NCI-H510A (cell line): ENCODE data around the gene CPNE5.

ENCODE experiments used
- DNase-seq: peaks from one replicate; lab custom pipeline; 2025; lab: John Stamatoyannopoulos, UW

The CPNE5 gene

DNA sequence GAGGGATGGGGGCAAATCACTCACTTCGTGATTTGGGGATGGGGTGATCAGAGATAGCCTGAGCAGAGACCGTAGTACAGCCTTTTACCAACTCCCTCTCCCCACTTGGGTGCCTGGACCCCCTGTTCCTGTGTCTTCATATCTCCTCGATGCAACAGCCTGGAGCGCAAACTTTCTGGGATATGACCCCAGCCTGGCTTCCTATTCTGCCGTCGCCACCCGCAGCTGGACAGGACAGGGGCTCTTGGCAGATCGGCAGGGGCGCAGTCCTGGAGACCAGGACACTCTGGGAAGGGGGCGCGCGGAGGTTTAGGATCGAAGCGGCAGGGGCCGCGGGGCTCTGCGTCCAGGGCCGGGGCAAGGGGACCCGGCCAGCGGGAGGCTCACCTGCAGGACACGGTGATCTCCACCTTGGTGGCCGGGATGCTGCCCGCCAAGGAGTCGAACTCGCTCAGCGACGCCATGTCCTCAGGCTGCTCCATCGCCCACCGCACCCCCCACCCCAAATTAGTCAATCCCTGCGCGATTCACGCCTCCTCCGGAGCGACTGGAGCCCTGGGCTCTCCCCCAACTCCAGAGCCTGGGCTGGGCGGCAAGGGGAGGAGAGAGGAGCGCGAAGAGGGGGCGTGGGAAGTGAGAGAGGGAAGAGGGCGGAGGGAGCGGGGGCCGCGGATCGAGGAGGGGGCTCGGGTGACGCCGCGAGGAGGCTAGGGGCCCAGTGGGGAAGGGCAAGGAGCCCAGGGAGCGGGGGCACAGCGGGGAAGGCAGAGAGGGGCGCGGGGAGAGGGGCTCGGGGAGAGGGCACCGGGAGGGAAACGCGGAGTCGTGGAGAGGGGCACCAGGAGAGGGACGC lies at the start of gene CPNE5:
TSS of gene CPNE5 (minus strand) at position 549 of the 853 bp plus-strand sequence. CDS start at position 482, 67 bp downstream.
- DNase-seq, result no peak

DNA sequence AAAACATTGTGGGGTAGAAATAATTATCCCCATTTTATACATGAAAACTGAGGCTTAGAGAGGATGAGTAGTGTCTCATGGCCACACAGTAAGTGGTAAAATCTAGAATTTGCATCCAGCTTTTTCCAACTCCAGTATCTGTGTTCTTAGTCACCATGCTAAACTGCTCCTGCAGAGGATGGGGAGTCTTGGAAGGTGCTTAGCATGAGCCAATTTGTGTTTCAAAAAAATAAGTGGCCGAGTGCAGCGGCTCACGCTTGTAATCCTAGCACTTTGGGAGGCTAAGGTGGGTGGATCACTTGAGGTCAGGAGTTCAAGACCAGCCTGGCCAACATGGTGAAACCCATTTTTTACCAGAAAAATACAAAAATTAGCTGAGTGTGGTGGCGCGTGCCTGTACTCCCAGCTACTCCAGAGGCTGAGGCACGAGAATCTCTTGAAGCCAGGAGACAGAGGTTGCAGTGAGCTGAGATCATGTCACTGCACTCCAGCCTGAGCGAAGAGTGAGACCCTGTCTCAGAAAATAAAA lies 48.9 kb upstream of the CPNE5 start:
- no peak for DNase-seq

DNA sequence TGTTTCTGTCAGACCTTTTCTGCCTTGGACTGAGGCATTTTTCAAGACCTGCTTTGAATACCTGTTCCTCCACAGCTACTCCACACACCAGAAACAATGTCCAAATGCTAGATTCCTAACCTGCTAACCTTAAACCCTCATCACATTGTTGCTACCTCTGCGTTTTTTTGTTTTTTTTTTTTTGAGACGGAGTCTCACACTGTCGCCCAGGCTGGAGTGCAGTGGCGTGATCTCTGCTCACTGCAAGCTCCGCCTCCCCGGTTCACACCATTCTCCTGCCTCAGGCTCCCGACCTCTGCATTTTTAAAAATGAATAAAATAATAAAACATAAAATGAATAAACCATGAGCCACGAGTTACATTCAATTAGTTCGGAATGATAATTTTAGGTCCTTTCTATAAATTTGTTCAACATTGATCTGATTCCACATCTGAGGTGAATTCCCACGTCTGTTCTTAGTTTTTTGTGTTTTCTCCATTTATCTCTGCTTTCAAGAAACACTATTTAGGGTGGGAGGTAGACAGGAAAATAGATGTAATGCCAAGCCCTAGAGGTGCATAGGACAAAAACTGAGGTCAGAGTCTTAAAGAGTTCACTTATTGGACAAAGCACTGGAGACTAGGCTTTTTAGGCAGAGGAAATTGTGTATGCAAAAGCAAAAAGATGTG lies 47.8 kb upstream of the CPNE5 start:
- DNase-seq, result no peak

DNA sequence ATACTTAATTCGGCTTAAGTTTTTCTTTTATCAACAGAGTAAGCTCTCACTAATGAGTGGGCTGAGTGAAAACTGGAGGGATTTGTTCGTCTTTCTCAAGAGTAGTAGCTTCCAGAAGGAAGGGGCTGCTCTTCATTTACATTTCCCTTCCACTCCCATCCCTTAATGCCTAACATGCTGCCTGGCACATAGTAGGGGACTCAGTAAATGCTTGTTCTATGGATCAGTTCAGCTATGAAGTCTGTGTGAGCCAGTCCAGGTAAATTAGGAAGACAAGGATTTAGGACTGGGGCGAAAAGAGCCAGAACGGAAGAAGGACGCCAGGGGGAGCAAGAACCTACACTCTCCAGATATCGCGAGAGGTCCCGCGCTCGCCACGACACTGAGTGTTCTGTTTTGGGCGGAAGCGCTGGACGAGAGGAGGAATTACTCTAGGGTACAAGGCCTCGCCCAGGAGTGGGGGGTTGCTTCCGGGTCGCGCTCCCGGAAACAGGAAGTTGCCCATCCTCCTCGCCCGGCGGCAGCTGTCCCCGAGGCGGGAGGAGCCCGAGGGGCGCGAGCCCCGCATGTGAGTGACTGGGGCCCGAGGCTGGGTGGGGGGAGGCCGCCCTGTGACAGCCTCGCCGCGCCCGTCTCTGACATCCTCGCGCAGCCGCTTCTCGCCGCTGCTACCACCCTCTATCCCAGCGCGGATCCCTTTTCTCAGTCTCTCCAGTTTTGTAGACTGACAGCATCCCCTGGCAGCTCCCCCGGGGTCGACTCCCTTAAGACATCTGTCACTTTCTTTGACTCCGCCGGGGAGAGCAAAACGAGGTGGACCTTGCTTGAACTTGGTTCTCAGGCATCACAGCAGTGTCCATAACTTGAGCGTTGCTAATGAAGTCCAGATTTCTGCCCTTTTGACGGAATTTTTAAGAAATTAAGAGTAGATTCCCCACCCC lies 46.5 kb upstream of the CPNE5 start, which contains the start of gene C6orf89:
TSS of gene C6orf89 (plus strand) at position 492 of the 941 bp plus-strand sequence. CDS start 13,493 bp downstream, outside the sequence.
- DNase-seq, result peak; percentile 98

DNA sequence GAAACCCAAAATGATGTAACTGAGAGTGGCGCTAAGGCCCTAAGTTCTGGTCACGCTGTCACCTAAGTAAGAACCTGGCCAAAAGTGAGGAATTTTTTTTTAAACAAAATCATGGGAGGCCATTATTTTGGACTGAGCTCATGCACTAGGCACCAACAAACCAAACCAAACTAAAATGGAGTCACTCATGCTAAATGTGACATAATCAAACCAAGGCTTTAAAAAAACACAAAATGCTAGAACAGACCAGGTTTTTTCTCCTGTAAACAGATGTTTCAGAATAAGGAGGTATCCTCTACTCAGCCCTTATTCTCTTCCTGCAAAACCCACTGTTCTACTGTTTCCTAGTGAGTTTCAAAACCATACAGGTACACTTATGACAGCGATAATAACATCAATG lies 45.4 kb upstream of the CPNE5 start:
- DNase-seq, result no peak

DNA sequence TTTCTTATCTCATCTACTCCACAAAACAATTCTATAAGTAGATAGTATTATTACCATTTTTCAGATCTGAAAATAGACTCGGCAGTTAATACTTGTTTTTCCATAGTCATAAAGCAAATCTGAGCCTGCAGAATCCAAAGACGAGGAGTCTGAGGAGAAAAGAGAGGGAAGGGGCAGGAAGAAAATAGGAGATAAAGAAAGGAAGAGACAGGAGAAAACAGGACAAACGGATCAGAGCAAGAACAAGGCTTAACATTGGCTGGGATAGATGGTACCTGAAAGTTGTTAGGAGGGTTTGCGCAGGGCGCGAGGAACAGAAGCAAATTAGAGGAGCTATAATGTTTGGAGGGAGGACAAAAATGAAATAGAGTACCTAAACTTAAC lies 36.0 kb upstream of the CPNE5 start:
- no peak for DNase-seq

DNA sequence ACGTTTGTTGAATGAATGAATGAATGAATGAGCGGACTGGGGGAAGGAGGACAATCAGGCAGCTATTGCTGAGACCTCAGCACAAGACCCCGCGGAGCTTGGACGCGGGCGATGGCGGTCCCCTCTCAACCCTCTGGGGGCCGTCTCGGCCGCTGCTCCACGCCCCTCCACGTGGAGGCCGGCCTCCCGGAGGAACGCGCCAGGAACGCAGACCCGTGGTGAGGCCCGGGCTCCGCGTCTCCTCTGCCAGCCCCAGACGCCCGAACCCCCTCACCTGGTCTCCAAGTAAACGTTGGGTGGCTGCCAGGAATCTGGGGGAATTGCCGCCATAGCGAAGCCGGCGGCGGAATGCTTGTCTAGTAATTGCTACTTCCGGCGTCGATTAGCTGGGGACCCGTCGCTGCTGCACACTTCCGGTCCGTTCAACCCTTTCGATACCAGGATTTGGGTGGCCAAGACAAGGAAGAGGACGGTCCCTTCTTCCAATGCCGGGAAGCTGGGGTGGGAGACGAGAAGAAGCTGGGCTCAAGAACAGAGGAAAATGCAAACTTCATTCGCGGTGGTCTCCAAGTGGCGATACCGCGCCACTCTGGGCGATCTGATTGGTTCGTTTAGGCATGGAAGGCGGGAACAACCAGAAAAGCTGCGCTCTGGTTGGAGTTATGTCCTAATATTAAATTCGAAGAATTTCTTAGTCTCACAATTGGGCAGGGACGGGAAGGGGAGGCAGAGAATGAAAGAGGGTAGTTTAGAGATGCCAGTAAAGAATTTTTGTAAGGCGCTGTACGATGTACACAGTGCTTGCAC lies 35.4 kb upstream of the CPNE5 start, which contains the start of gene PPIL1:
TSS of gene PPIL1 (minus strand) at position 361 of the 807 bp plus-strand sequence. CDS start at position 330, 31 bp downstream.
- DNase-seq, result peak; percentile 94

DNA sequence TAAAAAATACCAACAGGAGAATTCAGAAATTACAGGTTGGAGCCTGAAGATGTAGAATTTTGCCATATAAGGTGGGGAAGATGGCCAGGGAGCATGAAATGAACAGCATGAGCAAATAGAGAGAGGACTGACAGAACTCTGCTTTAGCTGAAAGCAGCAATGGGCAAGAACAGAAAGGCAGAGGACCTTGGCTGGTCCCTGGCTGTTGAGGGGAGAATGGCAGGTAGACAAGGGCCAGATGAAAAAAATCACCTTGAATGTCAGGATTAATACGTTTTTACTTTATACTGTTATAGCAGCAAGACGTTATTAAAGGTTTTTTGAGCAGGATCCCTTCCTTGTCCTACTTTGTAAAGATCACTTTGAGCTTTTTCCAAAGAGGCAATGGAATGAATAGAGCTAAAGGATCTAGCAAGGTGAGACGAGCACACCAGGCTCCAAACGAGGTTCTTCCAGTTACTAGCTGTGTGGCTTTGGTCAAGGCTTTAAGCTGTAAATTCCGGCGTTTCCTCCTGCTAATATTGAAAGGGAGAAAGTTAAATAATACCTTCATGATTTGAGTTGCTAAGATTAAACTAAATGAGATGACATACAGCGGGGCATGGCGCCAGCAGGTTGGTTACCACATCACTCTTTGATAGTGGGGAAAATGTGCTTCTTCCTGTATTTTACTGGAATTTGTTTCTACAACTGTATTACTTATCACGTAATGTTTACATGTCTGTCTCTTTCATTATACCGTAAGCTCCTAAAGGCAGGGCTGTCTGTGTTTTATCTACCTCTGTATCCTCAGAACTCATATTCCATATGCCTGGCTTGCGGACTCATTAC lies 34.6 kb upstream of the CPNE5 start:
- peak; percentile 31 for DNase-seq

DNA sequence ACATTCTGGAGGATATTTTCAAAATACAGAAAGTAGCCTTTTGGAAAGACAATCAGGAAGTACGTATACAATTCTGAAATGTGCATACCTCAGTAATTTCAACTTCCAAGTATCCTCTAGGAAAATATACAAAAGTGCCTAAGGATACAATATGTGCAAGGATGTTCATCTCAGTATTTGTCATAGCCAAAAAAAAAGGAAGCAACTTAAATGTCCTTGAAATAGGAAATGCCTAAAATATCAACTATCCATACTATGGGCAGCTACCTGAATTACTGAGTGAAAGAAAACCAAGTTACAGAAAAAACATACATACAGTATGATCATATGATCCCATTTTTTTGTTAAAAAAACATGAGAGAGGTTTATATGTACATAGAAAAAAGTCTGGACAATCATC lies 33.9 kb upstream of the CPNE5 start:
- no peak for DNase-seq

DNA sequence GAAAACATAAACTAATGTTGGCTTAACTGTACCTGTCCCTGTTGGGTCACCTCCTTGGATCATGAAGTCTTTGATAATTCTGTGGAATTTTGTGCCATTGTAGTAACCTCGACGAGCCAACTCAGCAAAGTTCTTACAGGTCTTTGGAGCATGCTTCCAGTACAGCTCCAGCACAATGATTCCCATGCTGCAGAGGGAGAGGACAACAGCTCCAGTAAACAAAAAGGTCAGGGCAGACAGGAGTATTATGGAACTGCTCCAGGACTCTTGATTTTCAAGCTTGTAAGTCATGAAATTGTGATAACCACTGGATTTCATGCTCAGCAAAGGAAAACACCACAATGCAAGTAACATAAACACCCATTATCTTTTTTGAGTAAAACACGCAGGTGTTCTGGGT lies 32.4 kb upstream of the CPNE5 start:
- DNase-seq, result no peak

DNA sequence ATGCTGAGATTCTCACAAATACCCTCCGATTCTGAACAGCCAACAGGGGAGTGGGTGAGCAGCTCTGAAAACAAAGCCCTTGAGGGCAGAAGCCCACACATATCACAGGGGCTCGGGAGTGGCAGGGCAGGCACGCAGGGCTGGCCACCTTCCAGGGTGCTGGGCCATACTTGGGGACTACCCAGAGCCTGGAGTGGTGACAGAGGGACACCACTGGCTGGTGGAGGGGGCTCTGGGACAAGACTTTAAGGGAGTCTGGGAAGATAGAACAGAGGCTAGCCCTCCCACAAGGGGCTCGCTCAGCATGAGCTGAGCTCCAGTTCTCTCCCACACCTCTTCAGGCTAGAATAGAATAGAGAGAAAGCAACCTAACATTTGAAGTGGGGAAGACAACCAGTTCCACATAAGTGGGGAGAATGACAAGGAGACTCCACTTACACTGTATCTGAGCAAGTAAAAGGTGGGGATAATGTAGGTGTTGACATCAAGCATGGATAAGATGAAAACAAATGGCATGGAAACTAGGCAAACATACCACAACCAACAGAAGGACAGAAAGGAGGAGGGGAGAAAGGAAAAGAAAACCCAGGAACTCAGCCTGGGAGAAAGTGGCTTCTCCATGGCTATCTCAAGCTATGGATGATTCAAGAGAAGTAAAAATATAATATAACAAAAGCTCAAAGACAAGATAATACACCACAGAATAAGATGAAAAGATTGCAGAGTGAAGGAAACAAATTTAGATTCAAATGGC lies 28.4 kb upstream of the CPNE5 start:
- no peak for DNase-seq

DNA sequence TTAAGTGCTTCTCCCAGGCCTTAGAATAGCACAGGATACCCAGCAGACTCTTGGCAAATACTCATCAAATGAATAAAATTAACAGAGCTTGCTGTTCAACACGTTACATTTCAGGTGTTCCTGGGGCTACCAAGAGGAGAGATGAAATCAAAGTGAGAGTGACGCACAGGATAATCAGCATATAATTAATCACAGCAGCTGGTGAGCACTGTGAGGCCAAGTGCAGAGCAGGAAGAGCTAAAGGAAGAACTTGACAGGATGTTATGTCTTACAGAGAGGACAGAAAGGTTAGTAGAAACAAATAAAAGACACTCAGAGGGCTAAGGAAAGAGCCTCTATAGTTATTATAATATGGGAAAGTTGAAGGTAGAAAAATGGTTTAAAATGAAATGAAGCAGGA lies 26.6 kb upstream of the CPNE5 start:
- no peak for DNase-seq

DNA sequence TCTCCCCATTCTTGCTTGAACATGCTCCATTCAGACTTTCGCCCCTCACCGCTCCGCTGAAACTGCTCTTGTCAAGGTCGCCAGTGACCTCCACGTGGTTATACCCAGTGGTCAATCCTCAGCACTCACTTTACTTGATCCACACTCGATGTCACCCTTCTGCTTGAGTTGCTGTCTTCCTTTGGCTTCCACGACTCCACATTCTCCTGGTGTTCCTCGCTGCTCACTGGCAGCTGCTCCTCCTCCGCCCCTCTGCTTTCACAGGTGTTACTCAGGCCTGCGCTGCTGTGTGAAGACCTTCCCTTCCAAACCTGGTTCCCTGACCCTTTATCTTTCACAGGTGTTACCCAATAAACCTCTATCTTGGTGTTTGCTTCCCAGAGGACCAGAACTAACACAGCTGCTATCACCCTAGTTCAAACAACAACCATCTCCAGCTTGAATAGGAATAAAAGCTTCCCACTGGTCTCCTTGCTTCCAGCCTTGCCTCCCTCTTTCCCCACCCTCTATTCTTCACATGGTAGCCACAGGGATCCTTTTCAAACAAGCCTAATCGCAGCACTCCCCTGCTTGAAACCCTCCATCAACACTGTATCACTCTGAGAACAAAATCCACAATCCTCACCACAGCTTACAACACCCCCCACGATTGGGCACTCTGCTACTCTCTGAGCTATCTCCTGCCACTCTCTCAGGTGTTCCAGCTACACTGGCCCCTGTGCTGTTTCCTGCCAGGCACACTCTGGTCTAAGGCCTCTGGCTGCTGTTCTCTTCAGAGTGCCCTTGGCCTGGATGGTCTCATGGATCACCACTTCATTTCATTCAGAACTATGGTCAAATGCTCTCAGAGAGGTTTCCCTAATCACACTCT lies 24.7 kb upstream of the CPNE5 start:
- DNase-seq, result no peak

DNA sequence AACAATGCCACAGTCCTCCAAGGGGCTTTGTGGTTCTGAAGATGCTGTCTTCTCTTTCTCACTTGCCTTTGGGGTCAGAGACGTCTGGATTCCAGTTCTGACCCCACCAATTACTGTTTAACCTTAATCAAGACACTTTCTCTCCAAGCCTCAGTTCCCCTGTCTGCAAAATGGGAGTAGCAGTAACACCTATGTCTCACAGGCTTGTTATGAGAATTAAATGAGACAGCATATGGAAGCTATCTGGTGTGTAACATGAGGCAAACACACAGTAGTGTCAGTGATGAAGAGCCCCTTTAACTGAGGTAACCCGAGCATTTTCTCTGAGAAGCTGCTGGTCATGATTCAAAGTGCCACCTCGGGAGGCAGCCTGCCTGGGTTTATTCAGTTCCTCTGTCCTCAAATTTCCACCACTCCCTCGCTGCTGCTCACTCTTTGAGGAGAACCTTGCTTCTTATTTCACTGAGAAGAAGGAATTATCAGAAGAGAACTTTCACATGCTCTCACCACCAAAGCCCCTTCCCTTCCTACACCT lies 23.7 kb upstream of the CPNE5 start:
- DNase-seq, result no peak

DNA sequence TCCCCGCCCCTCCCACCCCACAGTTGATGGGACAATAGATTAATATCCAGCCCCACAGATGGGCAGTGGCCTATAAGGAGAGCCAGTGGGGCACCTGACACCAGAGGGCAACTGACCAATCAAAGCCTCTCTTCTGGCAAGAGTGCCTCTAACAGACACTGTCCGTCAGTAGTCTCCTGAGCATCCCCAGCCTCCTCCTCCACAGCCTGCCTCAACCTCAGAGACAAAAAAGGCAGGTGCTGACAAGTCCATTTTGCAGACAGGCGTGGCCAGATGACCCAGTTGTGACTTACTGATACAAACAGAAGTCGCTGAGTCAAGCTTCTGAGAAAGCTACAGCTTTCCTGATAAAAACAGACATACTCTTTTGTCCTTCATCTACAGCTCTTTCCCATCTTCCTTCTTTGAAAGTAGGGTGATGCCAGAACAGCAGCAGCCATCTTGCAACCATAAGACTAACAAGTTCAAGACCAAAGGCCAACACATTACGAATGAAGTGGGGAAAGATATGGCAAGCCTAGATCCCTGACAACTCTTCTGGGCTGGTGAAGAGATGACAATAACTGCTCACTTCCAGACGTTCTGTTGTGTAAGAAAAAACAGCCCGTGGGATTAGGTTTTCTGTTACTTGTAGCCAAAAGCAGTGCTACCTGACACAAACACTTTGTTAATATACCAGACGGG lies 23.1 kb upstream of the CPNE5 start:
- DNase-seq, result no peak

DNA sequence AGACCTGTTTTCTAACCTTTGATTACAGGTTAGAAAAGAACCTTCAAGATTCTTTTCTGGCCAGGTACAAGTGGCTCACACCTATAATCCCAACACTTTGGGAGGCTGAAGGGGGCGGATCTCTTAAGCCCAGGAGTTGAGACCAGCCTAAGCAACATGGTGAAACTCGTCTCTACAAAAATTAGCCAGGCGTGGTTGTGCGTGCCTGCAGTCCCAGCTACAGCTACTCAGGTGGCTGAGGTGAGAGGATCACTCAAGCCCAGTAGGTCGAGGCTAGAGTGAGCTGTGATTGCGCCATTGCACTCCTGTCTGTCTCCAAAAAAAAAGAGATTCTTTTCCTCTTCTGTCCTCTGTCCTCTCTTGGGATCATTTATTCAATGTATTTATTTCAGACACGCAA lies 20.9 kb upstream of the CPNE5 start:
- no peak for DNase-seq

DNA sequence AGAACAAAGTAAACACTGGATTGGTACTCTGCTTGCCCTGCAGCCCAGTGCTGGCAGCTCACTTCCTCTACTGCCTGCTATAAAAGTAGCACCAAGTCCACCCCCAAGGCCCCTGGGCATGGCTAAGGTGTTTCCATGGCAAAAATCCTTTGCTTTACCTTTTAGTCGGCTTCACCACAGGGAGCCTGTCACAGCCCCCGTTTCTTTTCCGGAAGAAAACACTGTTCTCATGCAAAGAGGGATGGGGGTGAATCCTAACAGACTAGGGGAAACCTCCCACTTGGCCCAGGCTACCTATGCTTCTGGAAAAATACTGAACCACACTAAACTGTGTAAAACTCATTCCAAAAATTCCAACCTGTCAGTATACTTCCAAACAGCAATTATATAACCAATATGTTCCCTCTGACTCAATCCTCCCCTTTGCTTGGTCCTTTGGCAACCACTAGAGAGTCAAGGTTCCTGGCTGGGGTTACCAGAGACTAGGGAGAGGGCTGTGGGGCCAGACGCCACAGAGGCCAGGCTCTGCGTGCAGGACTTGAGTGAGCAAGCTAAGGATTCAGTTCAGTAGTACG lies 19.2 kb upstream of the CPNE5 start:
- DNase-seq, result no peak
